Parathyroid adenoma (tissue), 2 donors: ENCODE measurements around the gene PRKCE.

Experiments
- H2AFZ ChIP-seq: fragments of 300-600 bp; sonication (generic); one replicate; pipeline ENCODE4 v1.7.0; 2017; ENCODE audit warnings: antibody characterized with exemption, mild to moderate bottlenecking
- H3K27ac ChIP-seq: fragments of 300-600 bp; sonication (generic); one replicate; pipeline ENCODE4 v1.7.0; 2017
- H3K27me3 ChIP-seq: fragments of 300-600 bp; sonication (generic); one replicate; pipeline ENCODE4 v1.7.0; 2017; ENCODE audit warnings: low read length; ENCODE audit not compliant: control insufficient read depth, insufficient read depth
- H3K36me3 ChIP-seq: fragments of 300-600 bp; sonication (generic); one replicate; pipeline ENCODE4 v1.7.0; 2017; ENCODE audit warnings: low read length; ENCODE audit not compliant: control insufficient read depth, insufficient read depth
- H3K4me1 ChIP-seq: fragments of 300-600 bp; sonication (generic); one replicate; pipeline ENCODE4 v1.7.0; 2017; ENCODE audit warnings: control low read depth
- H3K4me2 ChIP-seq: fragments of 300-600 bp; sonication (generic); one replicate; pipeline ENCODE4 v1.7.0; 2017; ENCODE audit warnings: low read length
- H3K4me3 ChIP-seq: fragments of 300-600 bp; sonication (generic); one replicate; pipeline ENCODE4 v1.7.0; 2017; ENCODE audit warnings: low read depth, low read length
- H3K79me2 ChIP-seq: fragments of 300-600 bp; sonication (generic); one replicate; pipeline ENCODE4 v1.7.0; 2017; ENCODE audit warnings: control low read depth
- H3K9ac ChIP-seq: fragments of 300-600 bp; sonication (generic); one replicate; pipeline ENCODE4 v1.7.0; 2017; ENCODE audit warnings: mild to moderate bottlenecking
- H3K9me3 ChIP-seq: fragments of 300-600 bp; sonication (generic); one replicate; pipeline ENCODE4 v1.7.0; 2017; ENCODE audit warnings: low read length; ENCODE audit not compliant: control insufficient read depth
- CTCF ChIP-seq: fragments of 300-600 bp; sonication (generic); IDR thresholded peaks from one replicate; pipeline ENCODE4 v1.7.0; 2017; ENCODE audit warnings: antibody characterized with exemption, mild to moderate bottlenecking
- donor health status: primary hyperparathyroidism.

The PRKCE gene

GRCh38 chr2:46086578-46087070 lies 435.1 kb downstream of the PRKCE start:
- no peak for TF ChIP-seq CTCF
- Histone ChIP-seq H3K27me3 (no peaks in the 10 kb centered on the region), H3K4me1 (peaks cover 14% of the 10 kb centered on the region), H3K4me2 (no peak overlapping the region), H3K4me3 (no peak overlapping the region), H3K36me3 (no peaks in the 10 kb centered on the region), H3K9me3 (no peaks in the 10 kb centered on the region), H2AFZ (no peak overlapping the region), H3K9ac (no peak overlapping the region), H3K79me2 (peaks cover 2% of the 10 kb centered on the region), H3K27ac (peak overlapping the region; percentile 67)

- no peak overlapping the region for H3K4me3 ChIP-seq
- H3K9me3 ChIP-seq: no peaks in the 10 kb centered on the region
- peak overlapping the region; percentile 57 for H3K27ac ChIP-seq
- TF ChIP-seq CTCF: no peak
- no peaks in the 10 kb centered on the region for H3K27me3 ChIP-seq
- peaks cover 21% of the 10 kb centered on the region for H3K4me1 ChIP-seq
- no peak overlapping the region for H3K4me2 ChIP-seq
- no peaks in the 10 kb centered on the region for H3K36me3 ChIP-seq
- H3K79me2 ChIP-seq: peaks cover 2% of the 10 kb centered on the region
- H3K9ac ChIP-seq: no peak overlapping the region
- no peak overlapping the region for H2AFZ ChIP-seq
These were observed 436.0 kb downstream of the PRKCE start for GRCh38 chr2:46087492-46087891.

- Histone ChIP-seq H3K27me3 (no peaks in the 10 kb centered on the region), H3K4me2 (no peak overlapping the region), H3K9ac (no peak overlapping the region), H2AFZ (no peak overlapping the region), H3K4me1 (peaks cover 22% of the 10 kb centered on the region), H3K27ac (no peak overlapping the region), H3K9me3 (no peaks in the 10 kb centered on the region), H3K4me3 (no peak overlapping the region), H3K36me3 (no peaks in the 10 kb centered on the region), H3K79me2 (peaks cover under 1% of the 10 kb centered on the region)
- no peak for TF ChIP-seq CTCF
These were observed 439.5 kb downstream of the PRKCE start for GRCh38 chr2:46091004-46091403.

GRCh38 chr2:46091961-46092667 lies 440.6 kb downstream of the PRKCE start:
- Histone ChIP-seq H3K4me1 (peaks cover 18% of the 10 kb centered on the region), H3K4me2 (peak overlapping the region; percentile 39), H3K9me3 (no peaks in the 10 kb centered on the region), H3K27me3 (no peaks in the 10 kb centered on the region), H3K36me3 (no peaks in the 10 kb centered on the region), H3K79me2 (no peaks in the 10 kb centered on the region), H3K27ac (peak overlapping the region; percentile 53), H2AFZ (no peak overlapping the region), H3K4me3 (no peak overlapping the region), H3K9ac (no peak overlapping the region)
- TF ChIP-seq CTCF: no peak

- H3K79me2 ChIP-seq: no peaks in the 10 kb centered on the region
- H3K4me3 ChIP-seq: no peak overlapping the region
- no peaks in the 10 kb centered on the region for H3K9me3 ChIP-seq
- no peaks in the 10 kb centered on the region for H3K36me3 ChIP-seq
- H2AFZ ChIP-seq: no peak overlapping the region
- no peak overlapping the region for H3K9ac ChIP-seq
- H3K4me1 ChIP-seq: peaks cover 27% of the 10 kb centered on the region
- no peak overlapping the region for H3K4me2 ChIP-seq
- TF ChIP-seq CTCF: no peak
- H3K27me3 ChIP-seq: no peaks in the 10 kb centered on the region
- no peak overlapping the region for H3K27ac ChIP-seq
These were observed 443.2 kb downstream of the PRKCE start for GRCh38 chr2:46094689-46095088.
